ENCODE results near the gene ALDOA. TPM values are rescaled to one million over a fixed set of nuclear protein-coding genes. Genes with fewer than 3 reads are reported as not detected.

ALDOA gene
- total and polyA plus RNA-seq, 9 of the 15 experiments (the other 6 are each of a cell fraction or from before 2014, with no cell fraction given) = 311 to 2,224 (median 1,293) TPM

DNA sequence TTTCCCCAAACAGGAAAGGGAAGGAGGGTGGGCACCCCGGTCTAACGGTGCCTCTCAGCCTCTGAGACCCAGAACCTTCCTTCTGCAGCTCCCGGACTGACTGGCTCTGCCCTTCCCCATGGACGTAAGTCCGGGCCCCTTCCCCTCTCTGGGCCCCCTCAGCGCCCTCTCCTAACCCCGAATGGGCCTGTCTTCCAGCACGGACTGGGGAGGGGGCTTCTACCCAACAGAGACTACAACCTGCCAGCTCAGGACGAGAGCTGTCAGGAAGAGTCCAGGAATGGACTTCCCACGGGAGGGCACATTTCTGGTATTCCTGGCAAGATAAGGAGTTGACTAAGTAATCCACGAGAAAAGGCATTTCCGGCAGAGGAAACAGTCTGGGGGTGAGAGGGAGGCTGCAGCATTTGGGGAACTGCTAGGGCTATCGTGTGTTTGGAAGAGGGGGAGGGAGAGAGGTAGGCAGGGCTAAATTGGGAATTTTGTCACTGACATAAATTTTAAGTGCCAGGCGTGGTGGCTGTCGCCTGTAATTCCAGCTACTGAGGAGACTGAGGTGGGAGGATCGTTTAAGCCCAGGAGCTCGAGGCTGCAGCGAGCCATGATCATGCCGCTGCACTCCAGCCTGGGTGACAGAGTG, 12.1 kb upstream of the ALDOA start:
- ChIA-PET POLR2A (interaction anchor here (0.6 to 1.5 kb wide), 10 partner anchors 12 to 943 kb away, joined by 3 to 13 read pairs (median 3); partner anchors contain the start of genes ALDOA and PPP4C), CTCF (ENCODE audit: low intra/inter-chr PET ratio) (no interaction called here)
- H3K4me2 ChIP-seq (ENCODE audit: insufficient read depth, low read length) = peak overlapping the region; percentile 83
- peaks cover 19 to 32% of the 10 kb centered on the region in 2 experiments for H3K4me1 ChIP-seq (replicated peaks in 1 of 2; ENCODE audit: control insufficient read depth in 2 of 2, insufficient read depth in 2 of 2, low read length in 2 of 2)
- H3K9me3 ChIP-seq (replicated peaks; ENCODE audit: control insufficient read depth, insufficient read depth, low read depth, low read length) = no peaks in the 10 kb centered on the region
- WGBS (ENCODE audit: insufficient coverage, low coverage, missing lambda C conversion rate) = 8% methylated on average over 17 of the region's 19 CpGs
- ATAC-seq (peak; percentile 7; the same call in 1 of the 3 replicates), DNase-seq (ENCODE audit: extremely low read depth in 1 of 4, low spot score in 3 of 4) (peak in 1 of 4 experiments; percentile 27), FAIRE-seq (peak; percentile 60)
- H3K27me3 ChIP-seq (ENCODE audit: control insufficient read depth in 2 of 2, insufficient read depth in 2 of 2, low read length in 2 of 2) = no peaks in the 10 kb centered on the region
- peak overlapping the region; percentile 56 for H3K4me3 ChIP-seq
- peak overlapping the region; percentile 44 to 87 for H3K9ac ChIP-seq (ENCODE audit: insufficient read depth in 1 of 2, low read depth in 2 of 2, low read length in 2 of 2)
- BruUV-seq (replicated peaks) = TSS peak; percentile 78
- no peaks in the 10 kb centered on the region for H3K9me1 ChIP-seq (ENCODE audit: control insufficient read depth, insufficient read depth, low read length)
- 0 out of 3 replicates have a peak, but pooled peaks cover 5% of the 10 kb centered on the region for H3K36me3 ChIP-seq (ENCODE audit: control insufficient read depth, insufficient read depth, low read length)
- H3K79me2 ChIP-seq (ENCODE audit: control insufficient read depth, insufficient read depth, low read length) = peaks cover 14% of the 10 kb centered on the region; the same call in 2 of the 3 replicates
- peaks cover 4% of the 10 kb centered on the region; the same call in 1 of the 2 replicates for H4K20me1 ChIP-seq (replicated peaks; ENCODE audit: control insufficient read depth, insufficient read depth, low read length)
- in situ Hi-C loops (cut with MboI) (no loop called here), intact Hi-C loops (cut with micrococcal nuclease) (no loop called here)
- peak overlapping the region; percentile 56 for H3K27ac ChIP-seq (ENCODE audit: extremely low read depth, low read depth, low read length)
- H2AFZ ChIP-seq (ENCODE audit: low read depth, low read length) = peak overlapping the region; percentile 95
- TF ChIP-seq SPI1 (IDR thresholded peaks at IDR 0.05; ENCODE audit: borderline replicate concordance, low read depth, low read length) = peak; percentile 79; the same call in 1 of the 2 replicates
- TF ChIP-seq, protein P1, sequence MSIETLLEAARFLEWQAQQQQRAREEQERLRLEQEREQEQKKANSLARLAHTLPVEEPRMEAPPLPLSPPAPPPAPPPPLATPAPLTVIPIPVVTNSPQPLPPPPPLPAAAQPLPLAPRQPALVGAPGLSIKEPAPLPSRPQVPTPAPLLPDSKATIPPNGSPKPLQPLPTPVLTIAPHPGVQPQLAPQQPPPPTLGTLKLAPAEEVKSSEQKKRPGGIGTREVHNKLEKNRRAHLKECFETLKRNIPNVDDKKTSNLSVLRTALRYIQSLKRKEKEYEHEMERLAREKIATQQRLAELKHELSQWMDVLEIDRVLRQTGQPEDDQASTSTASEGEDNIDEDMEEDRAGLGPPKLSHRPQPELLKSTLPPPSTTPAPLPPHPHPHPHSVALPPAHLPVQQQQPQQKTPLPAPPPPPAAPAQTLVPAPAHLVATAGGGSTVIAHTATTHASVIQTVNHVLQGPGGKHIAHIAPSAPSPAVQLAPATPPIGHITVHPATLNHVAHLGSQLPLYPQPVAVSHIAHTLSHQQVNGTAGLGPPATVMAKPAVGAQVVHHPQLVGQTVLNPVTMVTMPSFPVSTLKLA (conservative IDR thresholded peaks at IDR 0.05) = peak in 1 of 2 experiments; percentile 2; a peak in 1 of 4 replicates
- no peak for TF ChIP-seq ZNF184 (CRISPR knock-in tag; IDR thresholded peaks at IDR 0.05)
- TF ChIP-seq NR2F6 (CRISPR knock-in tag; IDR thresholded peaks at IDR 0.05) = no peak
- no peak for TF ChIP-seq MTA3 (IDR thresholded peaks at IDR 0.05; ENCODE audit: borderline replicate concordance)
- TF ChIP-seq CHCHD3 (CRISPR knock-in tag; IDR thresholded peaks at IDR 0.05) = no peak
- TF ChIP-seq TSHZ1 (CRISPR knock-in tag; IDR thresholded peaks at IDR 0.05) = no peak
- no peak for TF ChIP-seq MCM5 (IDR thresholded peaks at IDR 0.05; ENCODE audit: low read depth)
- no peak for TF ChIP-seq ZNF124 (CRISPR knock-in tag; IDR thresholded peaks at IDR 0.05)
- no peak for TF ChIP-seq ZNF584 (CRISPR knock-in tag; IDR thresholded peaks at IDR 0.05; ENCODE audit: low read depth)
- TF ChIP-seq, protein P2, sequence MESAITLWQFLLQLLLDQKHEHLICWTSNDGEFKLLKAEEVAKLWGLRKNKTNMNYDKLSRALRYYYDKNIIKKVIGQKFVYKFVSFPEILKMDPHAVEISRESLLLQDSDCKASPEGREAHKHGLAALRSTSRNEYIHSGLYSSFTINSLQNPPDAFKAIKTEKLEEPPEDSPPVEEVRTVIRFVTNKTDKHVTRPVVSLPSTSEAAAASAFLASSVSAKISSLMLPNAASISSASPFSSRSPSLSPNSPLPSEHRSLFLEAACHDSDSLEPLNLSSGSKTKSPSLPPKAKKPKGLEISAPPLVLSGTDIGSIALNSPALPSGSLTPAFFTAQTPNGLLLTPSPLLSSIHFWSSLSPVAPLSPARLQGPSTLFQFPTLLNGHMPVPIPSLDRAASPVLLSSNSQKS (CRISPR knock-in tag; IDR thresholded peaks at IDR 0.05) = no peak
- TF ChIP-seq GTF2F1 (IDR thresholded peaks at IDR 0.05; ENCODE audit: low read depth, low read length) = no peak
- 0 out of 2 replicates have a peak, but pooled peaks have one; percentile 17 for TF ChIP-seq TAF7 (tag; IDR thresholded peaks at IDR 0.05)
- no peak for TF ChIP-seq MXI1 (IDR thresholded peaks at IDR 0.05; ENCODE audit: low read depth, low read length)
- no peak for TF ChIP-seq SETDB1 (IDR thresholded peaks at IDR 0.05; ENCODE audit: low read length)
- no peak for TF ChIP-seq MYBL2 (IDR thresholded peaks at IDR 0.05; ENCODE audit: low read depth)
- no peak for TF ChIP-seq MYBL2 (CRISPR knock-in tag; IDR thresholded peaks at IDR 0.05; ENCODE audit: borderline replicate concordance)

All from K562 (cell line).